GM18868 (cell line): ENCODE data around the gene CLEC16A.

Source experiments
- ATAC-seq: cut with Tn5 transposase; IDR thresholded peaks from one replicate; pipeline ENCODE4 v1.9.1; 2021; ENCODE audit warnings: mild to moderate bottlenecking, moderate library complexity; ENCODE audit not compliant: unreplicated experiment

Gene CLEC16A

DNA sequence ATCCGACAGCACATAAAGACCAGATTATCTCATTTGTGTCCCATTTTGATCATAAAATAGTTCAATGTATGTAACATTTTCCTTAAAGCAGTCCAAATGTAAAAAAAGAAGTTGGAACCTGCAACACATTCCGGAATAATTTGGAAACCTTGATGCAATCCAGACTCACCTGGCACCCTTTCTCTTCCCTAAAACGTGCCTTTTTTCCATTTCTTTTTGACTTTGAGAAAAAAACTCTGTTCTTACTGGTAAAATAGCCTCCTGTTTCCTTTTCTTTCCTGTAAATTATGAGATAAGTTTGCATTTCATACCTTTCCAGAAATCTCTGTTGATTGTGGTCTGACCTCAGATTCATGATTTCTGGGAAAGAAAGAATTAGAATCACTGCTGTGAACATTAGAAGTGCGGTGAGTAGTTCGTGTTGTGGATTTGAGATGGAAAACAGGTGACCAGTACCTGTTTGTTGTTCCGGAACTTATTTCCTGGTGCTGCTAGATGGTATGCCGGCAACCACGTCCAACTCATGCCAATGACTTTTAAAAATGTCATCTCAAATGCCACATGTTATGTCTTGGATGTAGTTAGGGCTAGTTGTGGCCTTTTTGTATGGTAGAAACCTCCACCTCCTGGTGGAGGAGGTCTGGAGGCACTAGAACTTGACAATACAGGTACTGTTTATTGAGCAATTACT lies 203.5 kb downstream of the CLEC16A start:
- no peak for ATAC-seq

DNA sequence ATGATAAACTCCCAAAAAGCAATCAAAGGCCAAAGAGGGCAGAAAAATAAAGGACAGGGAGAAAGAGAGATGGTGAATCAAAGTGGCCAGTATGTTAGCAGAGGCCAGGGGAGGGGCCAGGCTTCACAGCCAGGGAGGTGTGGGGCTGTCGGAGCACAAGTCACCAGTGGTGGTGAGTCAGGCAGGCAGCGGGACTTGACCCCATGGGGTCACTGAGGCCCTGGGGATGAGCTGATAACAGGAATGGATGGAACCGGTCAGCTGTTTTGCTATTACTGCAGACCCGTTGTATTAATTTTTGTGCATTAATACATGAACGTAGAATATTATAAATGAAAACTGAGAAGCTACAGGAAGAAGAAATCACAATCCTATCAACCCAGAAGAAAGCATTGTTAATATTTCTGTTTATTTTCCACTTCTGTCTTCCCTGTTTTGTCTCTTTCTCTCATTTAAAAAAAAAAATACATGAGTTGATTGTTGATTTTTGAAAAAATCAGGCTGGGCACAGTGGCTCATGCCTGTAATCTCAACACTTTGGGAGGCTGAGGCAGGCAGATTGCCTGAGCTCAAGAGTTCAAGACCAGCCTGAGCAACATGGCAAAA lies 204.8 kb downstream of the CLEC16A start:
- ATAC-seq: no peak

DNA sequence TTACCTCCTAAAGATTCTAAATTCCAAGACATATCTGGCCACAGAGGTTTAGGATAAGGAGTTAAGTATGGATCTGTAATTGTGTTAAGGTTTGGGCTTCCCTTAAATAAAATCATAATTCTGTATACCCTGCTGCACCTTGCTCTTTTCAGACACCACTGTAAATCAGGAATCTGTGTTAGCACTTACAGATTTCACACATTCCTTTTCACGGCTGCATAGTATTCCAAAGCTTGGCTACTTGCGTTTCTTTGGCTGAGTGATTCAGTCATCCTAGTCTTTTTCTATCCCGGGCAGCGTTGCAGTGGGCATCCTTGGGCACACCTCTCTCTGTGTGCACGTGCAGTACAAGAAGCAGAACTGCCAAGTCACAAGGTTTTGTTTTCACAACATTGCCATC lies 205.8 kb downstream of the CLEC16A start:
- ATAC-seq: no peak

DNA sequence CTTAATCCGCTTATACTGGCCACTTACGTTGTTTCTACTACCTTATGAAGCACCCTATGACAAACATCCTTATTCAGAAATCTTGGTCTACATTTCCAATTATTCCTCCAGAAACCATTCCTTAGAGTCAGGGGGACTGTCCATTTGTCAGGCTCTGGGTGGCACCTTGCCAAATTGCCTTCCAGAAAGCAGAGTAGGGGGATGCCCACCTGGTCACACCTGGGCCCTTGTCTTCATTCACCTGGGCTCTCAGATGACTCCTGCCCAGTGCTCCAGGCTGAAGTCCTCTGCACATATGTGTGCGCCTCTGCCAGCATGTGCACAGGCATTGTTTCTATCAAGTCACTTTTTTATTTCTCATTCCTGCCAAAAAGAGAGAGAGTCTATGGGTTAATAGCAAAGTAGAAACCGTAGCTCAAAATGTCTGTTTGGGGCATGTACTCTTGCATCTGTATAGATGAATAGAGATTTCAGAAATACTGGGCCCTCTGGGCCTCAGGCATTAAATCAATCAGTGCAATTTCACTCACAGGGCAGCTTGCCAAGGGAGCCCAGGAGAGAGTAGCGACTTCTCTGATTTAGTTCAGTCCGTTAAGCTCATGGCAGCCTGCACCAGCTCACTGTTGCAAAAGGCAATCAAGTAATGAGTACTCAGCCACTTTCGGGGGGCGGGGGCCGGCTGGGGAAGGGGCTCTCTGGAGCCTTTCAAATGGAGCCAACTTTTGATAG lies 207.0 kb downstream of the CLEC16A start:
- ATAC-seq: no peak

DNA sequence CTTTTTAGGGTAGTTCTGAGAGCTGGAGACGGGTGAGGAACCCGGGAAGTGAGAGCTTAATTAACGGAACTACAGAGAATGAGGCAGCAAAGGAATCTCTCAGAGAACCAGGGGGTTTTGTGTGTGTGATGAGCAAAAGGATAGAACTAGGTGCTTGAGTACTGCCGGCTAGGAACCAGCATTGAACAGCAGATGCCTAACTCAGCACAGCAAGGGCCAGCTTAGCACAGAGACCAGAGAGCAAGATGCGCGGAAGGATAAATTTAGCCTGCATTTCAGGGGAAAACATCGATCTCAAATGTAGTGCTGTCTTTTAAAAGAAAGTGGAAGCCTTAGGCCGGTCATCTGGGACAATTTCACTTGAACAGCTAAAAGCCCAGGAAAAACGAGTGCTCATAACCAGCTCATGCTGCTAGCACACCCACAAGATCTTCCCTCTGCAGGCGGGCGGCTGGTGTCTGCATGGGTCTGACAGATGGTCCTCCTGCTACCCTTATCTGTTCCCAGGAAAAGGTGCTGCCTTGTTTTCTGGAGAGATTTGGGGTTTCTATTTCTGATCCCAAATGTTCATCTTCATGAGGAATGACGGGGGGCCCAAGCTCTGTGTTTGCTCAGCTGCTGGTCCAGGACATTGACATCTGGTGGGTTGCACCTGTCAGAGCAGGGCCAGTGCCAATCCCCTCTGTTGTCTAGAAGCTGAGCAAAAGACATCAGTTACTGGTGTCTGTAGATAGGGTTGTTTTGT lies 207.7 kb downstream of the CLEC16A start:
- ATAC-seq: no peak

DNA sequence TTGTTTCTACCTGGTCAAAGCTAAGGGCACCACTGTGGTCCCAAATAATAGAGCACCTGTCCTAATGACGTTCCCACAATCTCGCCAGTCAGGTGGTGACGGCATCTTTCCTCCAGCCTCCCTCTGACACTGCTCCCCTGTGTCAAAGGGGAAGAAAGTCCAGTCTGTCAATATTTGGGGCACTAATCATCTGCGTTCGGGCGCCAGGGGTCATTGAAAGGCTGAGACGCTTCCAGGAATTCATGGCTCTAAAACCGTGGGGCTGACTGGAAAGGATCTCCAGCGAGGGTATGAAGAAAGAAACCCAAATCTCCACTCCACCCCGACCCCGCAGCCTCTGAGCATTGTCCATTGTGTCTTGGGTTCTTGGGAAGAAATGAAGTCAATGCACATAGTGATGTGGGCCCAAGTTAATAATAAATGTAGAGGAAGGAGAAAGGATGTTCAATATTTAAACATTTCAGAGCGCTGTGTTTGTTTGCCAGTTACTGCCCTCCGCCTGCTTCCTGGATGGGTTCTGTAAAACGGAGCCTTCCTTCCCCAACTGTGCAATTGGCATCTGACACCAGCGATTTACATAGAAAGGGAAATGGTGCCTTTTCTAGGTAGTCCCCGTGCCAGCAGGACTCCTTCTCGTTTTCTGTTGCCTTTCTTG lies 208.4 kb downstream of the CLEC16A start:
- ATAC-seq: no peak

DNA sequence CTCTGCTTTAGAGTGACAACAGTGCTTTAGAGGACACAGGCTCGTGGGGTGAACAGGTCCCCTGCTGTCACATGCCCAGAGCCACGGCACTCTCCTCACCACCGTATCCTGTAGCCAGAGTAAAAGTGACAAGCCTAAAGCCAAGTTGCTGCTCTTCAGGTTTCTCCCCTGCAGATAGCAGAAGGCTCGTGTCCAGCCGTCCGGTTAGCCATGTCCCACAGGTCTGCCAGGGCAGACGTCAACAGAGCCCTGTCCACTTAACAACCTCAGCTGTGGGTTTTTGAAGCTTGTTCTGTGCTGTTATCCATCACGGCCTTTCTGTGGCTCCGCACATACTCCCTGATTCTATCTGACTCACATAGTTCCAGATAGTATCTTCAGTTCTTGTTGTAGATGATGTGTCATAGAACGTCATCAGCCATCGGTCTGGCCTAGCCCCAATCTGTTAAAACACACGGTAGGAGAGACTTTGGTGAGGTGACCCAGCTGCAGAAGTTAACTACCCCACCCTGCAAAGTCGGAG lies 211.0 kb downstream of the CLEC16A start:
- ATAC-seq: no peak

DNA sequence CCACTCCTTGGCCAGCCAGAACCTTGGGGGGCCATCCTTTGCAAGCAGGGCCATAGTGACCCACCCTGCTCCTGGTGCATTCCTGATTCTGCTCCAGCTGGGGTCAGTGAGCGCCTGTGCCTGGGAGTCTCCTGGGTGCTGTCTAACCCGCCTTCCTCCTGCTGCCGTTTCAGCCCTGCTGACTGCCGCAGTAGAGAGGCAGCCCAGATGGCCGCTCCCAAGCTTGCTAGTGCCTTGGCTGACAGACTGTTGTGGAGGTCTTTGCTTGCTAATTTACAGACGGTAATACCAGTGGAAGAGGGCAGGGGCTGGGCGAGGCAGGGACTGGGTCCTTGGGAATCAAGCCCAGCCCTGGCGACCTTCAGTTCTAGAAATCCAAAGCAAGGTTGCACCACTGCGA lies 212.0 kb downstream of the CLEC16A start:
- no peak for ATAC-seq

DNA sequence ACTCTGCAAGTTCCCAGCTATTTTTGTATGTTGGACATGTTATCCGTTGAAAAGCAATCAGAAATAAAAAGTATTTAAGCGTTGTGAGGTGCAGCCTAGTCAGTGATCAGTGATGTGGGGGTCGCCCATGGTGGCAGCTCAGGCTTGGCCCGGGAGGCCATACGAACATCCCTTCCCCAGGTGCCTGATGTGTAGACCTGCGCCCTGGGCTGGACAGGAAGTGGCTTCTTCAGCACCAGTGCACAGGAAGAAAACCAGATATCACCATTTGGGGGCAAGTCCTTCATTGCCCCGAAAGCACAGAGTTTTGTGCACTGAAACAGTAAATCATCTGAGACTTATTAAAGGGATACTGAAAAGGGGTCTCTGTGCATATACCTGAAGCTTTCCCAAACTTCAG lies 212.8 kb downstream of the CLEC16A start:
- no peak for ATAC-seq

DNA sequence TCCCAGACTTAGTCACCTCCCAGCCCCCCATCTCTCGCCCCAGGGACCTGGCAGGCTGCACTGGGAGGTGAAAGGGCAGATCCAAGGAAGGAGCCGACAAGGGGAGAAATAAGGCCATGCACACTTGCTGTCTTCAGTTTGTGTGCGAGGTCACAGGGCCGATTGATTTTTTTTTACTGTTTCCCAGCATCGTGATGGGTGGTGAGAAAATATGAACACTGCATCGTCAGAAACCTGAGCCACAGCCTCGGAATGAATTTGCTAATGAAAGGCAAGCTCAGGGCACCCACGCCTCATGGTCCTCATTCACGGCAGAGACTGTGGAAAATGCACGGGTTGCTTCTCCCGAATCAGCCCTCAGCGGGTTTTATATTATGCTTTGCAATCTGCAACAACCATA lies 213.7 kb downstream of the CLEC16A start:
- ATAC-seq: no peak

DNA sequence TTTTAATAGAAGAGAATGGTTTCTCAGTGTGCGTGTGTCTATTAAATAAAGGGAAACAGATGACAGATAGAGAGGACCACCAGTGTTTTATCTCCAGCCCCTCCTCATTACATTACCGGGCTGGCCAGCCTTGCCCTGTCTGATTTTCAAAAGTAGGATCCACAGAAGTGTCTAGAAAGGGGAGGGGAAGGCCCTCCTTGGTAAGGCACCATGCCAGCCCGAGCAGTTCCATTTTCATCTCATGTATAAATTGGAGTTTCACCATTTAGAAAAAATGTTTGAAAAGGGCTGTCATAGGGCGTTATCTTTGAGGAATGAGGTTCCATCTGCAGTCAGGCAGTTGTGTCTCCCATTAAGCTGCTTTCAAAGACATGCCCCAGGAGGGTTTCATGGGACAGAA lies 214.9 kb downstream of the CLEC16A start:
- no peak for ATAC-seq

DNA sequence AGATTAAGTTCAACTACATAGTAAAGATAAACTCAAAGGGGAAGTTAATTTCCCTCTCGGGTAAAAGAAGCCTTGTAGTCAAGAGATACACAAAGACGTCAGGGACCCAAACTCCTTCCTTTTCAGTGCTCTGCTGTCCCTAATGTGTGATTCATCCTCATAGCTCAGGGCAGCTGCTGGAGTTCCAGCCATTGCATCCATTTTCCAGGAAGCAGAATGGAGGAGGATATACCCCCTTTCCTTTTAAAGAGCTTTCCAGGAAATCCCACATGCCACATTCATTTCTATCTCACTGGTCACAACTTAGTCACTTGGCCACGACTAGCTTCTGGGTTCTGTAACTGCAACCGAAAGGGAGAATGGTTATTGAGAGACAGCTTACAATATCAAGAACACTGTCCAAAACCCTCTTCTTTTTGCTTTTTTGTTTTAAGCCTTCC lies 216.3 kb downstream of the CLEC16A start:
- no peak for ATAC-seq

DNA sequence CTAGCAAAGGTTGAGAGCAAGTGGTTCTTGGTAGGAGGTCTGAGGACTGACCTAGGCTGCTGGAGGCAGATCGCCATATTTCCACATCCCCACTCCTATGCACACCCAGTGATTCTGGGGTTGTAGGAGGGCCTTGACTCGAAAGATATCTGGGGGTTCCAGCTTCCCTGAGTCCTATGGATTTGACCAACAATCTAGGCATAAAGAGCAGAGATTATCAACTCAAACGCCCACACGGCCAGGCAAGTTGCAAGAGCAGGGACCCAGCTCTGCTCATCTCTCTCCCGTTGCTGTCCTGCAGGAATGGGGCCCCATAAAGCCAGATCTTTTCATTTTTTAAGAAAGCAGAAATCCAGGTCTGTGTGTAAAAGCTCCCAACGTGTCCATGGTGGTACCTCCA lies 217.1 kb downstream of the CLEC16A start:
- no peak for ATAC-seq

DNA sequence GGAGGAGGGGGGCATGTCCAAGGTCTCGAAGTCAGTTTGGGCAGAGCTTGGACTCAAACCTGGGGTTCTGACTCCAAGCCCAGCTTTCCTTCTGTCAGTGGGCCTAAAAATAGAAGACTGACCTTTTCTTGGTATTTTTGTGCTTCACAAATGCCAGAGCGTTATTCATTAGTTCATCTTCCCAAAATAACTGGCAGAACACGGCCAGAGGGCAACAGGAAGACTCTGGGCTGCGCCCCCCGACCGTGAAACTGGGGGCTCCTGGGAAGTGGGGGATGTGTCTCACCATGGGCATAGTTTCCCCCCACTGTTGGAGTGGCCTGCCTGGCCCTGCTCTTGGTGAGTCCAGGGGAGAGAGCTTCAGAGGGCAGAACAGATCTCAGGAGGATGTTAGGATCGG lies 217.6 kb downstream of the CLEC16A start:
- ATAC-seq: no peak

DNA sequence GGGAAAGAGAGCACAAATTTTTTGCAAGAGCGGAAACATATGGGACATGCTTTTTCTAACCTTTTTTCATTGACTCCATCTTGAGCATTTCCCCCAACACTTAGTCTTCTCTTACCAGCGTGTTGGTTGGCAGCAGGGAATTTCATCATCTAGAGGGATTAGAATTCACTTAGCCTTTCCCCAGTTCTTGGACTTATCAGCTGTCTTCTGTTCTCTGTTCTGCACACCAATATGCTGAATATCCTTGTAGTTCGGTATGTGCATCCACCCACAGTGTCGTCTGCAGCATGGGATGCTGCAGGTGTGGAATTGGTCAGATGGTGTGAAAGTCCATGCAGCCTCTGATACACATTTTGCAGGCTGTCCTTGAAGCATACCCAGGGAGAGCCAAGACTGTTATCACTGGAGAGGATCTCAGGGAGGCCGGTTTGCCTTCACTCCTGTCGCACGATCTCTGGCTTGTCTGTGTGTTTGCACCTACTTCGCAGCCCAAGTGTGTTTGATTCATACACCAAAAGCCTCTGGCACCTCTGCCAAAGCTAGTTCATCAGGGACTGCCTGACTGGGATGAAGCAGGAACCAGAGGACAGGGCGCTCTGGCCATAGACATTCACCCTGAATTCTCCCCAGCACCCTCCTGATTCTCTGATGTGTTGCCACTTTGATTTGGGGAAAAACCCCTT lies 218.4 kb downstream of the CLEC16A start:
- no peak for ATAC-seq

DNA sequence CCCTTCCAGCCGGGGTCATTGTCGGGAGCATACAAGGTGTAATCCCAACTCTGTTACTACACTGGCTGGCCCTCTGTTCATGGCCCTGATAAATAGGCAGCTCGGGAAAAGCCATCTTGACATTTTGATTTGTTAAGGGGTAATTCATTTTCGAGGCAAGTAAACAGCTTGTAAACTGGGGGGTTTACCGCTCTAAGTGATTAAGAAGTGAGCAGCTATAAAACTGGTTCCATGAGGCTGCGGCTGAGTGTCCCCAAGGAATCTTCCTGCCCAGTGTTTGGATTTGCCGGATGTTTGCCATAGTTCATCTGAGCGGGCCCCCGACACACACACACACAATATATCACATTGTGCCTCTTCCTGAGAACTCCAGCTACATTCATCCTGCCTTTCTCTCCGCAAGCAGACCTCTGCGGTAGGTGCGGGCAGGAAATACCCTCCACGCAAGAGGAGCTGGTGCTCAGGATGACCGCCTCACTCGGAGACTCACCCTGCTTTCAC lies 219.4 kb downstream of the CLEC16A start:
- ATAC-seq: no peak

DNA sequence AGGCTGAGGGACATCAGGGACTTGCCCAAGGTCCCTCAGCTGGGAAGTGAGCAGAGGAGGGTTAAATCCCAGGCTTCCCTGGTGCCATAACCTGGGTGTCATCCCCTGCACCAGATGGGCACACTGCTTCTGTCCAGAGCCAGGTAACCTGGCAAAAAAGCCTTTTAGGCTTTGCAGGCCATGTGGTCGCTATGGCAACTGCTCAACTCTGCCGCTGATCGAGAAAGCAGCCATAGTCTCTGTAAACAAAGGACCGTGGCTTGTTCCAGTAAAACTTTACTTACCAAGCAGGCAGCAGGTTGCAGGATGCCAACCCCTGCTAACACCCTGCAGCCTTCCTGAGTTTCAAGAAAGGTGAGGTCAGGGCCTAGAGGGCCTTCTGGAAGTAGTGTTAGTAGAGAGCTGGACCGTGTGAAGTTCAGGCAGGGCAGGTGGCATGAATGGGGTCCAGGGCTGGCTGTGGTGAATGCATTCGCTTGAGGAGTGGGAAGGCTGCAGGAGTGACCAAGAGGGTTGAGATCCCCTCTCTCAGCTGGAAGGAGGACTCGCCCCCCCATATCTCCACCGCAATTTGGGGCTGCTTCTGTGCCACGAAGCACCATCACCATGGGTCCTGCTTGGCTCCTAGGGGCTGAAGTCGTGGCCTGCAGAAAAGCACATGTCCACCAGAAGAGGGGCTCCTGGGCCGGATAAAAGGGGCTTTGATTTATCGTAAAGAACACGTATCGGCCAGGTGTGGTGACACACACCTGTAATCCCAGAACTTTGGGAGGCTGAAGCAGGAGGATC lies 220.3 kb downstream of the CLEC16A start:
- no peak for ATAC-seq

DNA sequence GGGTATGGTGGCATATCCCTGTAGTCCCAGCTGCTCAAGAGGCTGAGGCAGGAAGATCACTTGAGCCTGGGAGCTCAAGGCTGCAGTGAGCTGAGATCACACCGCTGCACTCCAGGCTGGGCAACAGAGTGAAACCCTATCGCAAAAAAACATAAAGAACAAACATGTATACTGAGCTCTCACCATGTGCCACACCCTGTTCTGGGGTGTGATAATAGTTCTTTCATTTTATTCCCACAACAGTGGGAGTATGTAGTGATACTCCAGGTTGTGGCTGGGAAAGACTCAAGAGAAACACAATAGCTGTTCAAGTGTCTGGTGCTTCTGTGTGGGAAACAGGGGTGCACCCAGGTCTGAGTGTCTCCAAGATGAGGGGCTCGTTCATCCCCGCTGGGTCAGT lies 221.0 kb downstream of the CLEC16A start:
- ATAC-seq: no peak
